GM12875 (cell line): Measurements from ENCODE around the gene MICU2.

Experiments used
- H3K4me3 ChIP-seq: one replicate; pipeline ENCODE4 v1.5.1; 2011; ENCODE audit warnings: low read depth, low read length, control low read depth
- CTCF ChIP-seq: IDR thresholded peaks from 2 replicates; pipeline ENCODE4 v1.5.1; 2011; ENCODE audit warnings: low read depth, mild to moderate bottlenecking, control low read depth, inconsistent platforms, low read length, moderate library complexity, borderline replicate concordance; ENCODE audit not compliant: insufficient read depth

MICU2 gene

GRCh38 chr13:21537105-21537504 lies 66.9 kb downstream of the MICU2 start:
- H3K4me3 ChIP-seq = no peak overlapping the region
- no peak for TF ChIP-seq CTCF

- H3K4me3 ChIP-seq = no peak overlapping the region
- TF ChIP-seq CTCF = no peak
Measured at GRCh38 chr13:21534760-21535159, 69.2 kb downstream of the MICU2 start.

- TF ChIP-seq CTCF = no peak
- H3K4me3 ChIP-seq = no peak overlapping the region
Measured at GRCh38 chr13:21531455-21531854, 72.5 kb downstream of the MICU2 start.

GRCh38 chr13:21530656-21531055 lies 73.3 kb downstream of the MICU2 start:
- no peak overlapping the region for H3K4me3 ChIP-seq
- no peak for TF ChIP-seq CTCF

- TF ChIP-seq CTCF = no peak
- no peak overlapping the region for H3K4me3 ChIP-seq
Measured at GRCh38 chr13:21529146-21529893, 74.7 kb downstream of the MICU2 start.

GRCh38 chr13:21528616-21529015 lies 75.4 kb downstream of the MICU2 start:
- no peak overlapping the region for H3K4me3 ChIP-seq
- no peak for TF ChIP-seq CTCF

GRCh38 chr13:21526707-21527540 lies 77.0 kb downstream of the MICU2 start:
- H3K4me3 ChIP-seq = no peak overlapping the region
- TF ChIP-seq CTCF = no peak
